Activated naive CD8-positive, alpha-beta T cell treated with anti-CD3 and anti-CD28 coated beads, Interleukin-2, amount 50 U/mL, for 16 hours (primary cell): ENCODE measurements around the gene CCNL2.
"Not testable (repeated sequence)": the region's sequence is repeated elsewhere in the genome, so short reads cannot be mapped to it uniquely, and the experiment has no call there.

ENCODE experiments used
- DNase-seq: peaks from one replicate; pipeline ENCODE4 v3.0.0-alpha.2; 2020; ENCODE audit warnings: low read depth, low spot score

Gene CCNL2

GRCh38 chr1:1373051-1373814 lies 25.9 kb downstream of the CCNL2 start:
- DNase-seq: no peak

- DNase-seq: peak; percentile 56
These were observed 27.1 kb downstream of the CCNL2 start for GRCh38 chr1:1371746-1372711.

DNA sequence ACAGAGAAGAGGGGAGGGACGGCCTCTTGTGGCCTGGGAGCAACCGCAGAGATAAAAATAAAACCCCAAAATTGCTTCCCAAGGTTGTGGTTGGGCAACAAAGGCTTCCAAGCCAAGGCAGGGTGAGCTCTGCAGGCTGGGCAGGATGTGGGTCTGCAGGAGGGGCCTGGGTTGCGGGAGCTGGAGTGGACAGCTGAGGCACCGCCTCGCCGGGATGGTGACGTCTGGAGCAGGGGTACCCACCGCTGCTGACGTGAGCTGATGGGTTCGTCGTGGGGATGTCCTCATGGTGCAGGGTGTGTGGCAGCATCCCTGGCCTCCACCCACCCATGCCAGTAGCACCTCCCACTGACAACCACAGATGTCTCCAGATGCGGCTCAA lies 27.8 kb downstream of the CCNL2 start:
- DNase-seq: no peak

DNA sequence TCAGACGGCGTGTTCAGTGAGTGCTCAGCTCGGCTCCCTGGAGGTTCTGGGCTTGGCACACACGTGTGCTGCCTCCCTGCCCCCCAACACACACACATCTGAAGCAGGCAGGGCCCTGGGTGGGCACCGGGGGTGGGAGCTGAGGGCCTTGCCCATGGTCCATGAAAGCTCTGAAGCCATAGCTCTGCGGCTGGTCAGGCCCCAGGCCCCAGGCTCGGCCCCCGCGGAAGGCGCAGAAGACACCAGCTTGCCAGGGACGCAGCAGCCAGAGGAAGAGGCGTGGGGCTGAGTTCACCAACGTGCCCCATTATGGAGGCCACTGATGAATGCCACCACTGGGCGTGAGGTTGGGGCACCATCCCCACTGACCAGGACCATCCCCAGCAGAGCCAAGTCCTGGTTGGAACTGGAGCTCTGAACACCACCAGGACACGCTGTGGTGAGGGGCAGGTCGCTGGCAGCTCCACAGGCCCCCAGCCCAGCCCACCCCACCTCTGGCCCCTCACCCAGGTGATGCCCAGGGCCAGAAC lies 28.3 kb downstream of the CCNL2 start:
- DNase-seq: no peak

DNA sequence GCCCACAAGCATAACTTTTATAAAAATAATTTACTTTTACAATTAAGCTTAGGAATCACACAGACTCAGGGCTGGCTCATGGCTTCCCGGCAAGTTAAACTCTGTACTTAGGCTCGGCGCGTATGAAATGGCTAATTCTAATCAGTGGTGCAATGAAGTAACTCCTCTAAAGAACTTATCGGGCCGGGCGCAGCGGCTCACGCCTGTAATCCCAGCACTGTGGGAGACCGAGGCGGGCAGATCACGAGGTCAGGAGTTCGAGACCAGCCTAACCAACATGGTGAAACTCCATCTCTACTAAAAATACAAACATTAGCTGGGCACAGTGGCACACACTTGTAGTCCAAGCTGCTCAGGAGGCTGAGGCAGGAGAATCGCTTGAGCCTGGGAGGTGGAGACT lies 29.0 kb downstream of the CCNL2 start:
- not testable (repeated sequence) for DNase-seq

- no peak for DNase-seq
These were observed 31.8 kb downstream of the CCNL2 start for GRCh38 chr1:1367315-1367714.

GRCh38 chr1:1366699-1367066 lies 32.5 kb downstream of the CCNL2 start:
- no peak for DNase-seq

GRCh38 chr1:1365875-1366698 lies 33.0 kb downstream of the CCNL2 start:
- DNase-seq: no peak

DNA sequence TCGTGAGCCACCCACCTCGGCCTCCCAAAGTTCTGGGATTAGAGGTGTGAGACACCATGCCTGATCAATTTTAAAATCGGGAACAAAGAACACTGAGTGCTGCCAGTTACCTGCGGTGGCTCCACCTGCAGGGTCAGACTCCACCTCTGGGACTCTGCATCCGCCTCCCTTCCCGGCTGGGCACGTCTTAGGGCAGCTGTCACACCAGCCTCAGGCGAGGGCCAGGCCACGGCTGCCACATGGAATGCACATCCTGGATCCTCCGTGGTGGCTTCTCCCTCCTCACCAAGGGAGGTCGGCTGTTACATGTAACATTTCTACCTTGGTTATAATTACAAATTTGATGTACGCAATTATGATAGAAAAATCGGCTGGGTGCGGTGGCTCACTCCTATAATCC lies 34.9 kb downstream of the CCNL2 start:
- no peak for DNase-seq

DNA sequence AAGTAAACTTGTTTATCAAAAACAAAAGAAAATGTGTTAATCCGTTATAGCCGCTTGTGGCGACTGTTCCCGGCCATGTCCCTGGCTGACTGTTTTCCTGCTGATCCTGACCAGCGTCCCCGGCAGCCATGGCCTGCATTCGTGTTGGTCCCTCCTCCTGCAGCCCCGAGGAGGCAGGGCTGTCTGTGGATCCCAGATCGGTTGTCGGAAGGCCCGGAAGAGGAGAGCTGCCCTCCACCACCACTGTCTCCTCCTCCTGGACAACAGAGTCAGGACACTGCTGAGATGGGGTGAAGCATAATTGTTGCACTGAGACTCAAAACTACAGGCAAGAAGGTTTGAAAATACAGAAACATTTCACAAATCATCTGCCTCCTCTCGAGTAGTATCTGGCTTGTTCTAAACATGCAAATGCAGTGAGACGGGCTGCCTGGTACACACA lies 37.1 kb downstream of the CCNL2 start:
- no peak for DNase-seq

- no peak for DNase-seq
These were observed 37.7 kb downstream of the CCNL2 start for GRCh38 chr1:1361233-1361981.

DNA sequence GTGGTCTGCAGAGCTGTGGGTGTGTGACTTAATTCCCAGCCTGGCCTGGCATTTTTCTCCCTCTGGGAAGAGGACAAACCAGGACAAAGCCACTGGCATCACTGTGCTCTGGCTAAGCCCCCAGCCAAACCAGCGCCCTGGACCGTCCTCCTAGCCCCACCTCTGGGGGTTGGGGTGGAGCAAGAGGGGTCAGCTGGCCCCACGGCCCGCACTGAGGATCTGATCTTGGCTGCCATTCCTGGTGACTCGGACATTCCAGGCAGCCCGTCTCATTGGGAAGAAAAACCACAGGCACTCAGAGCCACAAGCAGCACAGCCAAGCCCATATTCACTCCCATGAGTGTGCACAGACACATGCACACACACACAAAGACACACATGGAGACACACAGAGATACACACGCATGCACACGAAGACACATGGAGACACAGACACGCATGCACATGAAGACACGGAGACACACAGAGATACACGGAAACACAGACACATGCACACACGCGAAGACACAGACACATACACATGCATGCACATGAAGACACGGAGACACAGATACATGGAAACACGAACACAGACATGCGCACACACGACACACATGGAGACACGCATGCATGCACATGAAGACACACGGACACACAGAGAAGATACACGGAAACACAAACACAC lies 38.5 kb downstream of the CCNL2 start:
- no peak for DNase-seq

DNA sequence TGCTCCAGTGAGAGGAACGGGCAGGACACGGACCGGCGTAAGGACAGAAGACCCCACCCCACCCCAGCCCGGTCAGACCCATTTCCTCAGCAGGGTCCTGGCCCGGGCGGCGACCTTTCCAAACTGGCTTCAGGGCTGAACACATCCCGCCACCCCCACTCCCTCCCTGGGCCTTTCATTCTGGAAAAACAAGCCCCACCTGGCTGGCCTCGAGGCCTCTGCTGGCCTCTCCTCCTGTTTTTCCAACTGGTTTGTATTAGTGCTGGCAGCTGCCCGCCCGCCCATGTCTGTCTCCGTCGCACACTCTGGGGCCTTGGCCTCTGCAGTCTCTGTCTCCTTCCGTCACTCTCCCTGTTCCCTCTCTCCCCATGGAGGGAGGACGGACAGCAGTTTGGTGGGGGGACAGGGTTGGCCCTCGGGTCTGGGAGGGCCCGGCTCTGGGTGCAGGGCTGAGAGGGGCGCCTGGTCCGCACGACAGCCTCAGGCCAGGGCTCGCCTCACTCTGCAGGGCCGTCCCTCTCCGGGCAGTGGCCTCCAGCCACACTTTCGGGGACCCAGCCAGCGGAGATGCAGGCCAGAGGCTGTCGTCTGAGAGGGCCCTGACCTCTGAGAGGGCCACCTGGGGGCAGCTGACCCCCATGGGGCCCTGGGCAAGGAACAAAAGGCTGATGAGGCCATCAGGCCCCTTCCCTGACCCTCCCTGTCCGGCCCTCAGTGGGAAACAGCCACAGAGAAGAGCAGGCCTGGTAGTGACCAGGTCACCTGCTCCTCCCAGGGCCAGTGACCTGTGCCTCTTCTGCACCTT lies 39.3 kb downstream of the CCNL2 start:
- DNase-seq: no peak

DNA sequence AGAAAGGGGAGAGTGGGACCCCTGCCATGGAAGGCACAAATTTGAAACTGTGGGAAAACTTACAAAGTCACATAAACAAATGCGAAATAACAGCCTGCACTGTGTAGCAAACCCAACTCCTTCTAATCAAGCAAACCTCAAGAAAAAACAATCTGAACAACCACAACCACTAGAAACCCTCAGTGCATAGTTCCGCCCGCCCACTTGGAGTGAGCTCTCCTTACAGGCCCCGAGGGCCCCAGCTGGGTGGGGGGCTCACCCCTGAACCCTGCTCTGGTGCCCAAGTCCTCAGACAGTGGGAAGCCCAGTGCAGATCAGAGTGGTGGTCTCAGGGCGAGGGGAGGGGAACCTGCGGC lies 39.8 kb downstream of the CCNL2 start:
- DNase-seq: no peak

DNA sequence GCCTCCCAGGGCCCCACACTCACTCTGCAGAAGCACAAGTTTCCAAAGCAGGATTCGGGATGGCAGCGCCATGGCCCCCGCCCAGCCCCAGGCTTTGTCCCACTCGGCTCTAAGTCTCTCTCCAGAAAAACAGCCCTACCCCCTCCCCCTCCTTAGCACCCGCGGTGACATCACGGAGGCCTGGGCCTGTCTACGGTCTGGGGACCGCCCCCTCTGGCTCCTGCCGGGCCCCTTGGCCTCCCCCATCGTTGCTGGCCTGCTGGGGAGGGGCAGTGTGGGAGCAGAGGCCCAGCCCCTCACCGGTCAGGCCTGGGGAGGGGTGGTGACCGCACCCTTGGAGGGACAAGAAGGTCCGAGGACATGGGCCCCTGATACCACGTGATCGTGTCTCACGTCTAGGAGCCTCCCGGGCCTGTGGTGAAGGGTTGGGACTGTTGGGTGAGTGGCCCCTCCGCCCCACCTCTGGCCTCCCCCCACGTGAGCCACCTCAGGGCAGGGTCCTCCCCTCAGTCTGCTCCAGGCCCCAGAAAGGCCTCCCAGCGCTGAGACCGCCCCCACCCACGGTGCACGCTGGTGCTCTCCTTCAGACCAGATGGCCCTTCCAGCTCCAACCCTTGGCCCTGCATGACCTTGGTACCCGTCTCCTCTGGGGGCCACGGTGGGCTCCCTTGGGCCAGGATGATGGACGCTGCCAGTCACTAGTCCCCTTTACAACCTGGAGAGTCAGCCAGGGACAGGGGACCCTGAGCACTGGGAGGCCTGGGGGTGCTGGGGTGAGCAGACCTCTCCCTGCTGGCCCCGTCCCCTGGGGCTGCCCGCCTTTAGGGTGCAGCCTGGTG lies 40.5 kb downstream of the CCNL2 start, which contains the start of gene MXRA8:
MXRA8 (minus strand) TSS at position 123 of the 839 bp plus-strand sequence; CDS start at position 72, 51 bp downstream.
- no peak for DNase-seq

DNA sequence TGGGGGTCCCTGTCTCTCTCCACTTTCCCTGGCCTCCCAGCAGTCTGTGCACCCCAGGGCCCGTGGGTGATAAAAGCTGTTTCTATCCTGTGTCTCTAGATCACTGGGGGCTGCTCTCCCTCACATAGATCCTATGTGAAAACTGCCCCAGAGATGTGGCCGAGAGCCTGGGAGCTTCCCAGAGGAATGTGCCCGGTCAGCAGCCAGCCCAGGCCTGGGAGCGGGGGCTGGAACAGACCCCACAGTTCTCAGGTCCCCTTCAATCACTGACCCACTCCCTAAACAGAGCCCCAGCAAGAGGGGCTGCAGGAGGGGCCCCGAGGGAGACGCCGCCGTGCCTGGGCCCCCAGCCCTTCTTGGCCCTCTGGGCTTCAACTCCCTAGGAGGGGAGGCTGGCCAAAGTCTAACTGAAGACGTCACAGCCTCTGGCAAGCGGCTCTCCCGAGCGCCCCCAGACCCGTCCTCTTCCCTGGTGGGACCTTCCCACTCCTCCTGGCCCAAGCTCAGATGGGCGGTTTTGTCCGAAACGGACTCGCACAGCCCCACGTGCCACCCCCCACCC lies 41.2 kb downstream of the CCNL2 start:
- DNase-seq: no peak

DNA sequence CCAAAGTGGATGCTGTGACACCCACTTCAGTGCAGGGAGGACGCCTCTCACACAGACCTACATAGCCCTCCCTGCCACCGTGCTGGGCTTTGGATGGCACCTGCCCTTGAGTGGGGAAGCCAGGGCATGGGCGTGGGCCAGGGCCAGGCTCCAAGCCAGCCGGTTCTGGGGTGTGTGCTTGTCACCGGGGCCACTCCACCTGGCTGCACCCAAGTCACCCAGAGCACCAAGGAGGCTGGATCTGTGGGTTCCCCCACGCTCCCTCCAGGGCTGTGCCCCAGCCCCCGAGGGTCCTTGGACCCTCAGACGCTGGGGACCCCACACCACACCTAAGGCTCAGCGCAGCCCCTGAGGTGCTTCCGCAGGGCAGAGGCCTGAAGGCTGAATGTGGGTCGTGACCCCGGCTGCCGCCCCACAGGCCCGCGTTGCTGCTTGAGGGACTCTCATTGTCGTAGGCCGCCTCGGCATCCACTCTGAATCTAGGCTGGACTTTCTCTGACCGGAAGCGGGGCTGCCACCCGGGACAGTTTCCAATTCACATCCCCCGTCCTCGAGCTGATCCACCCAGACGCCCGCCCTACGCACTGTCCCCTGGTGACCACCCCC lies 42.2 kb downstream of the CCNL2 start:
- no peak for DNase-seq
